Activated T-cell treated with anti-CD3 and anti-CD28 coated beads for 1 hour (primary cell): Measurements from ENCODE around the gene GORASP2.

Source experiments
- DNase-seq: peaks from one replicate; pipeline ENCODE4 v3.0.0-alpha.2; 2020; ENCODE audit warnings: low read depth

The GORASP2 gene

DNA sequence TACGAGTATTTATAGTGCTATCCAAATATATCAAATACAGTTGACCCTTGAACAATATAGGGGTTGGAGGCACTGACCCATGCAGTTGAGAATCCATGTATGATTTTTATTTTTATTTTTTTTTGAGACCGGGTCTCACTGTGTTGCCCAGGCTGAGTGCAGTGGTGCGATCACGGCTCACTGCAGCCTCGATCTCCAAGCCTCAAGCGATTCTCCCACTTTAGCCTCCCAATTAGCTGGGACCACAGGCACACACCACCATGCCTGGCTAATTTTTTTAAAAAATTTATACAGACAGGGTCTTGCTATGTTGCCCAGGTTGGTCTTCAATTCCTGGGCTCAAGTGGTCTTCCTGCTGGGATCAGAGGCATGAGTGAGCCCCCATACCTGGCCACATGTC is 70.6 kb downstream of the GORASP2 start:
- DNase-seq, result no peak

DNA sequence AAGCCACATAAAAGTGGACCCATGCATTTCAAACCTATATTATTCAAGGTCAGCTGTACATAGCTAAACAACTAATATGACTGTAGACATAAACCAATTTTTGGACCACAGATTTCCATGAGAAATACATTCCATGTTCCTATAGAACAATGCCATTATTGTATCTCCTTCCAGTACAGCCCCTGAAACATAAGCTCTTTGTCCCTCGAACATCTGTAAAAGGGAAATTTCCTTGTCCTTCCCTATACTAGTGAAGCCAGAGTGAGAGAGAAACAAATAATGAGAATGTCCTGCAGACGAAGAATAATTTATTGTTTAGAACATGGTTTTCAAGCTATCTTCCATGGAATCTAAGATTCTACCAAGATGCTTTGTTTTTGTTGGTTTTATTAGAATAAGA is 75.3 kb downstream of the GORASP2 start:
- DNase-seq, result no peak

DNA sequence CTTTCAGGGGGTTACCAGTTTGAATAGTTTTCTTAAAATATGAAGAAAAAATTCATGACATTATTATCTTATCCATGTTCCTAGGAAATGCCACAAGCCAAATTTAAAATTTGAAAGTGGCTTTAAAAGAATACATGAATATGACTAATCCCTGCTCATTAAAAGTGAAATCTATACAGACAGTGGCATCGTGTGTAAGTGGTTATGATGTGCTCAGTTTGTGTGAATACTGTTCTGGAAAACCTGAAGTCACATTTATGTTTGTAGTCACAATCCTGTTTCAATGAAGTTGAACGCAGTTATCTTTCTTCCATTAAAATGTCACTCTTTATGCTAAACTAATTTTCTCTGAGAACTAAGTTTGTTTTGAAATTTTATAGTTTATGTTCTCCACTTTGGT is 75.8 kb downstream of the GORASP2 start:
- no peak for DNase-seq

DNA sequence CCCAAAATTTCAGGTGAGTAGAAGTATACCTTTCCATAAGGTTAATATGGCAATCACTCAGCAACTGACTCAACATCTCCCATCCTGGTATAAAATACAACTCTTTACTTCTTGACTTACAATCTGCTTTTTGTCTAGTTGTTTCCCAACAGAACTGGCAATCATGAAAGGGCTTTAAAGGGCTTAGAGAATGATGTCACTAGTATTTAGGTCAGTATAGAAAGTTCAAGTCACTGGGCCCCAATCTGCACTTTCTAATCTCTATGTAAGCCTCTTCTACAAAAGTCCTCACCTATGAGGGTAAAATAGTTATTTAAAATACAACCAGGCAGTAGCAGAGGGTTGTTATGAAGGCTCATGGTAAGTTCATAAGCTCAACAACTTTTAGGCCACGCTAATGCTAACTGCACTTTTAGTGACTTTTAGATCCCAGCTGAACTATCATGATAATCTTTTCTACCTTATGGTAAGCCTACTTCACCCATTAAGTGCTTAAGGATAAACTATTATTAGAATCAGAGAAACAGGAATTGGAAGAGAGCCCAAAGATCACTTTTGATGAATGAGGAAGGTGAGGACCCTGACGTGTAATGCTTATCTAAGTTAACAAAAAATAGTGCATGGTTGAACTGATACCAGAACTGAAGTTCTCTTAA is 79.6 kb downstream of the GORASP2 start:
- no peak for DNase-seq

DNA sequence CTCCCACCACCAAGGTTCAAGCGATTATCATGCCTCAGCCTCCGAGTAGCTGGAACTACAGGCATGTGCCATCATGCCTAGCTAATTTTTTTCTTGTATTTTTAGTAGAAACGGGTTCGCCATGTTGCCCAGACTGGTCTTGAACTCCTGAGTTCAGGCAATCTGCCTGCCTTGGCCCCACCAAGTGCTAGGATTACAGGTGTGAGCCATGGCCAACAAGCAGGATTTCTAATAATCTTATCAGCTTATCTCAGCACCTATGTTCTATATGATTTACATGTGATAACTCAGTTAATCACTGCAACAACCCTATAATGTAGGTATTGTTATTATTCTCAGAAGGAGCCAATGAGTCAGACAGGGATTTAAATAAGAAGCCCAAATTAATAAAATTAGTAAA is 80.3 kb downstream of the GORASP2 start:
- DNase-seq, result no peak

DNA sequence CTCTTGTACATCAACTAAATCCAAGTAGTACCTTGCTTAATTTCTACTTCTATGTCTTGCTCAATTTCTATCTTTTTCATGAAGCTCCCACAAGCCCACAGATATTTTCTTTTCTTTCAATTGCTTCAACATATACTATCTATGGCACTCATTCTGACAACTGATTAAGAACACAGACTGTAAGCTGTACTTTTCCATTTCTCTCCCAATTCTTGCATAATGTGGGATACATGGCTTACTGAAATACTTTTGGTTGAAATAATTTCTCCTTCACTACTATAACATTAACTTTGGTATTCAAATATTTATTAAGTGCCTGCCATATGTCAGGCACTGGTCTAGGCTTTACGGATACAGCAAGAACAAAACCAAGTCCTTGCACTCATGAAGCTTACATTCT is 84.8 kb downstream of the GORASP2 start:
- no peak for DNase-seq

DNA sequence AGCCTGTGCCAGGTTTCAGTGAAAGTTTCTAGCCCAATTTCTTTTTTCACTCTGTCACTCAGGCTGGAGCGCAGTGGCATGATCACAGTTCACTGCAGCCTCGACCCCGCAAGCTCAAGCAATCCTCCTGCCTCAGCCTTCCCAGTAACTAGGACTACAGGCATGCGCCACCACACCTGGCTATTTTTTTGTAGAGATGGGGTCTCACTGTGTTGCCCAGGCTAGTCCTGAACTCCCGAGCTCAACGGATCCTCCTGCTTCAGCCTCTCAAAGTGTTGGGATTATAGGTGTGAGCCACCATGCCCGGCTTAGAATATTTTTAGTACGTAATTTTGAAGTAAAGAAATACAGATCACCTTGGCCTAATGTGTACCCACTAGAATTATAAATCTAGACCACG is 87.1 kb downstream of the GORASP2 start:
- DNase-seq, result no peak
